H1 (cell line): Measurements from ENCODE around the gene GATB. TPM values are rescaled to one million over a fixed set of nuclear protein-coding genes. Genes with fewer than 3 reads are reported as not detected.

ENCODE experiments used
- CTCF ChIA-PET: fragments of 300-600 bp; sonication (Branson Sonifier 250); formaldehyde crosslinking; loops from one replicate; lab custom pipeline; 2021; ENCODE audit not compliant: partially characterized antibody; lab: Charles Lee
- POLR2A ChIA-PET: fragments of 300-600 bp; sonication (Branson Sonifier 250); formaldehyde crosslinking; loops from one replicate; lab custom pipeline; 2021; ENCODE audit warnings: inconsistent platforms; ENCODE audit not compliant: partially characterized antibody; lab: Charles Lee
- DNase-seq, 2 experiments: peaks; one replicate each; pipeline versions ENCODE4 v3.0.0 to v3.0.0-alpha.2; 2010 to 2022; ENCODE audit warnings: low spot score in 2 of 2, low read depth in 1 of 2, mixed read lengths in 1 of 2
- FAIRE-seq: peaks from 2 replicates; lab custom pipeline; 2011; peaks lifted over from hg19 to GRCh38; lab: Jason Lieb, UNC
- H2AFZ ChIP-seq: 2 replicates; pipeline ENCODE4 v1.8.1; 2012; ENCODE audit warnings: low read length, inconsistent platforms
- H2AK5ac ChIP-seq: 2 replicates; pipeline ENCODE4 v1.6.1; 2013; ENCODE audit warnings: low read depth, low read length
- H2BK120ac ChIP-seq: replicated peaks from 2 replicates; pipeline ENCODE3; 2013; ENCODE audit warnings: low read depth, low read length, inconsistent platforms
- H2BK12ac ChIP-seq: 2 replicates; pipeline ENCODE4 v1.6.1; 2013; ENCODE audit warnings: low read depth, low read length
- H2BK15ac ChIP-seq: 2 replicates; pipeline ENCODE4 v1.6.1; 2013; ENCODE audit warnings: low read length
- H2BK20ac ChIP-seq: 2 replicates; pipeline ENCODE4 v1.6.1; 2013; ENCODE audit warnings: low read length
- H2BK5ac ChIP-seq: 2 replicates; pipeline ENCODE4 v1.6.1; 2013; ENCODE audit warnings: low read depth, low read length
- H3K14ac ChIP-seq: 2 replicates; pipeline ENCODE4 v1.6.1; 2013; ENCODE audit warnings: inconsistent platforms; ENCODE audit not compliant: insufficient read length
- H3K18ac ChIP-seq: 2 replicates; pipeline ENCODE4 v1.6.1; 2013; ENCODE audit warnings: low read length; ENCODE audit errors: extremely low read depth
- H3K23ac ChIP-seq: 2 replicates; pipeline ENCODE4 v1.6.1; 2013; ENCODE audit warnings: inconsistent platforms; ENCODE audit not compliant: insufficient read length
- H3K23me2 ChIP-seq: 2 replicates; pipeline ENCODE4 v1.6.1; 2013; ENCODE audit warnings: low read depth, low read length
- H3K27ac ChIP-seq: 2 replicates; pipeline ENCODE4 v1.6.1; 2011; ENCODE audit warnings: low read depth, low read length, inconsistent platforms
- H3K27me3 ChIP-seq, 4 experiments: replicated peaks in 1 of 4; 1 replicate in 1 of 4; 2 replicates in 3 of 4; pipeline versions ENCODE4 v1.6.1 to v1.8.1; 2011 to 2013; ENCODE audit warnings: low read length in 3 of 4, mild to moderate bottlenecking in 3 of 4, inconsistent platforms in 2 of 4, mixed read lengths in 2 of 4, moderate library complexity in 1 of 4; ENCODE audit not compliant: control insufficient read depth in 3 of 4, insufficient read depth in 3 of 4; ENCODE audit errors: extremely low read depth in 1 of 4
- H3K36me3 ChIP-seq, 4 experiments: 2 replicates each; pipeline versions ENCODE4 v1.6.1 to v1.8.1; 2011 to 2013; ENCODE audit warnings: mild to moderate bottlenecking in 4 of 4, low read length in 3 of 4, moderate library complexity in 2 of 4, control low read depth in 1 of 4, inconsistent platforms in 1 of 4; ENCODE audit not compliant: insufficient read depth in 4 of 4, control insufficient read depth in 2 of 4
- H3K4ac ChIP-seq: replicated peaks from 2 replicates; pipeline ENCODE3; 2013; ENCODE audit warnings: low read length, low read depth, mixed read lengths, inconsistent platforms; ENCODE audit not compliant: insufficient read length
- H3K4me1 ChIP-seq, 4 experiments: replicated peaks in 1 of 4; 1 replicate in 1 of 4; 2 replicates in 3 of 4; pipeline versions ENCODE4 v1.6.1 to v1.8.1; 2011 to 2013; ENCODE audit warnings: low read length in 3 of 4, inconsistent platforms in 2 of 4, mixed read lengths in 1 of 4; ENCODE audit not compliant: insufficient read depth in 4 of 4, control insufficient read depth in 3 of 4
- H3K4me2 ChIP-seq, 2 experiments: 2 replicates each; pipeline versions ENCODE4 v1.6.1 to v1.8.1; 2011 to 2013; ENCODE audit warnings: low read depth in 2 of 2, low read length in 2 of 2, control low read depth in 1 of 2, inconsistent platforms in 1 of 2, mild to moderate bottlenecking in 1 of 2; ENCODE audit not compliant: insufficient read depth in 1 of 2
- H3K4me3 ChIP-seq, 4 experiments: fragments of 200-600, 300-600 bp in 1 of 4; sonication (generic), shearing (Covaris generic), sonication (Bioruptor Twin) in 1 of 4; 2 replicates each; pipeline versions ENCODE4 v1.5.1 to v1.8.1; 2011 to 2016; ENCODE audit warnings: low read length in 4 of 4, low read depth in 3 of 4, control low read depth in 2 of 4, inconsistent platforms in 2 of 4, mild to moderate bottlenecking in 2 of 4, mixed read lengths in 1 of 4, moderate library complexity in 1 of 4; ENCODE audit not compliant: insufficient read depth in 2 of 4; ENCODE audit errors: extremely low read depth in 1 of 4
- H3K56ac ChIP-seq: replicated peaks from 2 replicates; pipeline ENCODE3; 2013; ENCODE audit warnings: low read depth, mild to moderate bottlenecking, mixed read lengths, low read length, inconsistent platforms; ENCODE audit not compliant: insufficient read length
- H3K79me1 ChIP-seq: 2 replicates; pipeline ENCODE4 v1.6.1; 2013; ENCODE audit warnings: low read depth, low read length, control low read depth
- H3K79me2 ChIP-seq, 2 experiments: 2 replicates each; pipeline versions ENCODE4 v1.6.1 to v1.8.1; 2012 to 2013; ENCODE audit warnings: low read length in 2 of 2, mild to moderate bottlenecking in 2 of 2, inconsistent platforms in 1 of 2; ENCODE audit not compliant: insufficient read depth in 2 of 2, control insufficient read depth in 1 of 2
- H3K9ac ChIP-seq, 4 experiments: replicated peaks in 1 of 4; 1 replicate in 1 of 4; 2 replicates in 3 of 4; pipeline versions ENCODE4 v1.6.1 to v1.8.1; 2011 to 2013; ENCODE audit warnings: low read depth in 3 of 4, low read length in 3 of 4, control low read depth in 2 of 4, mild to moderate bottlenecking in 2 of 4, moderate library complexity in 2 of 4, inconsistent platforms in 1 of 4; ENCODE audit errors: extremely low read depth in 1 of 4
- H3K9me3 ChIP-seq, 2 experiments: 2 replicates each; pipeline versions ENCODE4 v1.6.1 to v1.8.1; 2012 to 2013; ENCODE audit warnings: mild to moderate bottlenecking in 2 of 2, moderate library complexity in 2 of 2, control low read depth in 1 of 2, inconsistent platforms in 1 of 2, low read depth in 1 of 2, low read length in 1 of 2, mixed read lengths in 1 of 2; ENCODE audit not compliant: insufficient read depth in 2 of 2
- H4K20me1 ChIP-seq, 2 experiments: replicated peaks in 1 of 2; 2 replicates each; pipeline versions ENCODE3 to v1.8.1; 2011 to 2013; ENCODE audit warnings: inconsistent platforms in 2 of 2, low read length in 2 of 2, mild to moderate bottlenecking in 1 of 2; ENCODE audit not compliant: insufficient read depth in 2 of 2, control insufficient read depth in 1 of 2
- H4K5ac ChIP-seq: 2 replicates; pipeline ENCODE4 v1.6.1; 2013; ENCODE audit warnings: low read length, low read depth, mixed read lengths, inconsistent platforms; ENCODE audit not compliant: insufficient read length
- H4K8ac ChIP-seq: 2 replicates; pipeline ENCODE4 v1.8.0; 2013; ENCODE audit warnings: mild to moderate bottlenecking, moderate library complexity, low read length, inconsistent platforms; ENCODE audit not compliant: insufficient read depth; ENCODE audit errors: extremely low read depth
- H4K91ac ChIP-seq: replicated peaks from 2 replicates; pipeline ENCODE3; 2013; ENCODE audit warnings: low read length, mixed read lengths, inconsistent platforms; ENCODE audit not compliant: insufficient read length
- CBX8 ChIP-seq: fragments of 300-800, 300-1000 bp; sonication (generic); IDR thresholded peaks from 2 replicates; pipeline ENCODE4 v1.7.1; 2016; ENCODE audit warnings: low read depth, low read length, borderline replicate concordance
- CREB1 ChIP-seq: IDR thresholded peaks from 2 replicates; pipeline ENCODE4 v1.6.1; 2012; ENCODE audit warnings: inconsistent platforms
- EP300 ChIP-seq, 2 experiments: IDR thresholded peaks; 1 replicate in 1 of 2; 2 replicates in 1 of 2; pipeline ENCODE4 v1.6.1; 2011 to 2012; ENCODE audit warnings: low read depth in 2 of 2, low read length in 2 of 2, mild to moderate bottlenecking in 2 of 2, borderline replicate concordance in 1 of 2, inconsistent platforms in 1 of 2, moderate library complexity in 1 of 2
- FOSL1 ChIP-seq: IDR thresholded peaks from 2 replicates; pipeline ENCODE4 v1.6.1; 2011; ENCODE audit warnings: mild to moderate bottlenecking, low read depth, low read length, moderate library complexity; ENCODE audit not compliant: insufficient read depth
- JUND ChIP-seq: IDR thresholded peaks from 2 replicates; pipeline ENCODE4 v1.6.1; 2011; ENCODE audit warnings: mild to moderate bottlenecking, improper control_type of control experiment, low read length
- MAX ChIP-seq: IDR thresholded peaks from 2 replicates; pipeline ENCODE4 v1.6.1; 2012; ENCODE audit warnings: inconsistent platforms
- NRF1 ChIP-seq: IDR thresholded peaks from 2 replicates; pipeline ENCODE4 v1.6.1; 2011; ENCODE audit warnings: mild to moderate bottlenecking, low read depth, low read length, improper control_type of control experiment
- RBBP5 ChIP-seq: IDR thresholded peaks from 2 replicates; pipeline ENCODE4 v1.7.1; 2012; ENCODE audit warnings: low read depth, mild to moderate bottlenecking, inconsistent platforms, low read length, moderate library complexity, borderline replicate concordance
- RFX5 ChIP-seq: IDR thresholded peaks from 2 replicates; pipeline ENCODE4 v1.6.1; 2011; ENCODE audit warnings: low read depth, low read length, improper control_type of control experiment, borderline replicate concordance
- RNF2 ChIP-seq: fragments of 200-900, 300-1000 bp; sonication (generic); IDR thresholded peaks from 2 replicates; pipeline ENCODE4 v1.7.1; 2016; ENCODE audit warnings: borderline replicate concordance, low read depth, mild to moderate bottlenecking, antibody characterized with exemption, low read length; ENCODE audit not compliant: poor library complexity, severe bottlenecking; ENCODE audit errors: missing control alignments
- SRF ChIP-seq: IDR thresholded peaks from 2 replicates; pipeline ENCODE4 v1.6.1; 2011; ENCODE audit warnings: mild to moderate bottlenecking, low read depth, low read length, moderate library complexity
- WGBS, 2 experiments: shearing (Covaris generic) in 1 of 2; methylation state at CpG; one replicate each; pipeline versions ENCODE4 v1.1.6 to v1.1.7; 2013 to 2015; ENCODE audit warnings: low lambda C conversion rate in 2 of 2, mixed read lengths in 2 of 2, inconsistent platforms in 1 of 2, low coverage in 1 of 2, missing lambda C conversion rate in 1 of 2; ENCODE audit not compliant: insufficient replicate concordance in 2 of 2, insufficient coverage in 1 of 2, insufficient read length in 1 of 2; ENCODE audit errors: extremely low coverage in 1 of 2, missing lambda C conversion rate in 1 of 2; 5-methylcytosine and 5-hydroxymethylcytosine counted together
- polyA plus RNA-seq, 7 experiments: library from polyadenylated mRNA; depleted of rRNA in 3 of 7; stranded (reverse) in 5 of 7; unstranded in 2 of 7; fragments of >200 nt in 5 of 7; fragments of 200-250 nt in 2 of 7; gene quantifications; 1 replicate in 5 of 7; 2 replicates in 1 of 7; 4 replicates in 1 of 7; pipeline versions ENCODE4 v1.2.1 to v1.2.3, GENCODE V29; 2011 to 2013; ENCODE audit warnings: missing spikeins in 2 of 7, mixed read lengths in 2 of 7
- total RNA-seq: library from RNA; stranded (reverse); fragmentation: NEBNext Ultra II Directional; extraction: Animal tissue kit (Norgen Biotek cat#: 25700); gene quantifications from 2 replicates; pipeline ENCODE4 v1.2.1, GENCODE V29; 2021
- TF ChIP-seq, protein P1 (sequence below): IDR thresholded peaks from 2 replicates; pipeline ENCODE4 v1.6.1; 2011; ENCODE audit warnings: low read length, improper control_type of control experiment

GATB gene
- total and polyA plus RNA-seq, 2 of the 8 experiments (the other 6 are each of a cell fraction or from before 2014, with no cell fraction given), result 15.3 to 18.0 TPM

GRCh38 chr4:151643564-151643963, 117.2 kb downstream of the GATB start:
- no peak overlapping the region for H2AK5ac ChIP-seq
- H2BK15ac ChIP-seq, result no peak overlapping the region
- no peaks in the 10 kb centered on the region for H3K27me3 ChIP-seq
- no peak overlapping the region for H3K9ac ChIP-seq
- H3K56ac ChIP-seq, result no peak overlapping the region
- H3K79me2 ChIP-seq, result no peaks in the 10 kb centered on the region
- no peak overlapping the region for H2BK20ac ChIP-seq
- H3K79me1 ChIP-seq, result no peaks in the 10 kb centered on the region; the same call in 1 of the 2 replicates
- H3K23ac ChIP-seq, result no peak overlapping the region
- H3K4me2 ChIP-seq, result no peak overlapping the region
- H3K9me3 ChIP-seq, result no peaks in the 10 kb centered on the region
- H3K27ac ChIP-seq, result no peak overlapping the region
- H3K4me1 ChIP-seq, result peaks cover 0 to 12% (median 2%) of the 10 kb centered on the region in 4 experiments; a peak in 3 of 7 replicates
- H4K20me1 ChIP-seq, result no peaks in the 10 kb centered on the region
- WGBS, 2 experiments, result 97% methylated on average over 4 of the region's 4 CpGs; no CpG with 5 or more reads in 1 of the 2 experiments
- H4K5ac ChIP-seq, result no peak overlapping the region
- no peak for FAIRE-seq
- H2BK12ac ChIP-seq, result no peak overlapping the region
- no peak overlapping the region for H2BK120ac ChIP-seq
- no peak for DNase-seq
- ChIA-PET CTCF (interaction anchor here (0.5 to 4.6 kb wide), 16 partner anchors 10 to 489 kb away, joined by 3 to 33 read pairs (median 6); partner anchors contain the start of gene PRSS48), POLR2A (no interaction called here)
- H2BK5ac ChIP-seq, result no peak overlapping the region
- no peak overlapping the region for H3K4ac ChIP-seq
- peaks cover 0 to 7% (median 2%) of the 10 kb centered on the region in 4 experiments; a peak in 3 of 8 replicates for H3K36me3 ChIP-seq
- no peak overlapping the region for H2AFZ ChIP-seq
- H4K91ac ChIP-seq, result no peak overlapping the region
- H3K18ac ChIP-seq, result no peak overlapping the region
- no peak overlapping the region for H3K4me3 ChIP-seq
- no peak overlapping the region for H4K8ac ChIP-seq
- no peaks in the 10 kb centered on the region for H3K23me2 ChIP-seq
- no peak overlapping the region for H3K14ac ChIP-seq
- TF ChIP-seq SRF (no peak), RBBP5 (no peak), MAX (no peak), NRF1 (no peak), EP300 (IDR thresholded peaks at IDR 0.05; ENCODE audit: borderline replicate concordance in 1 of 2, low read depth in 2 of 2, low read length in 2 of 2) (no peak), CREB1 (no peak), FOSL1 (no peak), CBX8 (no peak), RNF2 (no peak), JUND (no peak), RFX5 (no peak)
- TF ChIP-seq, protein P1, sequence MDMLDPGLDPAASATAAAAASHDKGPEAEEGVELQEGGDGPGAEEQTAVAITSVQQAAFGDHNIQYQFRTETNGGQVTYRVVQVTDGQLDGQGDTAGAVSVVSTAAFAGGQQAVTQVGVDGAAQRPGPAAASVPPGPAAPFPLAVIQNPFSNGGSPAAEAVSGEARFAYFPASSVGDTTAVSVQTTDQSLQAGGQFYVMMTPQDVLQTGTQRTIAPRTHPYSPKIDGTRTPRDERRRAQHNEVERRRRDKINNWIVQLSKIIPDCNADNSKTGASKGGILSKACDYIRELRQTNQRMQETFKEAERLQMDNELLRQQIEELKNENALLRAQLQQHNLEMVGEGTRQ, result no peak
